ENCODE results near the gene VSIG8.
"Not testable (repeated sequence)": the region's sequence is repeated elsewhere in the genome, so short reads cannot be mapped to it uniquely, and the experiment has no call there.

Gene VSIG8

GRCh38 chr1:159900755-159901360 lies 38.4 kb upstream of the VSIG8 start:
- Histone ChIP-seq H3K27ac (no peak overlapping the region), H3K36me3 (no peaks in the 10 kb centered on the region), H3K4me3 (ENCODE audit: low read depth, low read length) (no peak overlapping the region)

DNA sequence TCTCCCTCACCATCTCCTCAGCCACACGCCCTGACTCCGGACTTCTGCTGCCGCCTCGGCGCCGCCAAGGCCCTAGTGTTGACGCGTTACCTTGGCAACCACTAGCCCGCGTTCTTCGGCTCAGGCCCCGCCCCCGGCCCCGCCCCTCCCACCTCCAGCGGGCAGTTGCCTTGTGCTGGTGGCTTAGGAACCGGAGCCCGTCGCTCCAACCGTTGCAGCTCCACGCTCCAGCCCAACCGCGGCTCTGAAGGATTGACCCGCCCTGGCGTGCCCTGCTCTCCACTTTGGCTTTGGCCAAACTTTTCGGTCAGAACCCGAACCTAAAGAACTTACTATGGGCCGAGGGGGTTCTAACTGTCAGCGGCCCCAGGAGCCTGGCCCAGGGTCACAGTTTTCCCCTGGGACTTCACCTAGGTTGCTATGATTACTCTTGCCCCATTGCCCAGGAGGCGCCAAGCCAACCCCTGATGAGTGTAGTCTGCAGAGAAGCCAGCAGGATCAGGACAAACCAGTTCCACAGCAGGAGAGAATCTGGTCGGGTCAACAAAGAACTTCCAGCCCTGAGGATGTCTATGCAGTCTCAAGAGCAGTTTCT lies 37.7 kb upstream of the VSIG8 start, which contains the start of gene CFAP45:
CFAP45 (minus strand) TSS at position 80 of the 595 bp plus-strand sequence; CDS start at position 13, 67 bp downstream.
- Histone ChIP-seq H3K27me3 (ENCODE audit: insufficient read depth, low read depth, severe bottlenecking) (peaks cover 41% of the 10 kb centered on the region), H3K36me3 (no peaks in the 10 kb centered on the region), H3K9me3 (ENCODE audit: severe bottlenecking) (peaks cover 9% of the 10 kb centered on the region), H3K4me3 (ENCODE audit: low read depth, low read length) (no peak within 1 kb of the TSS), H3K27ac (no peak within 1 kb of the TSS)
- TF ChIP-seq, protein P1, sequence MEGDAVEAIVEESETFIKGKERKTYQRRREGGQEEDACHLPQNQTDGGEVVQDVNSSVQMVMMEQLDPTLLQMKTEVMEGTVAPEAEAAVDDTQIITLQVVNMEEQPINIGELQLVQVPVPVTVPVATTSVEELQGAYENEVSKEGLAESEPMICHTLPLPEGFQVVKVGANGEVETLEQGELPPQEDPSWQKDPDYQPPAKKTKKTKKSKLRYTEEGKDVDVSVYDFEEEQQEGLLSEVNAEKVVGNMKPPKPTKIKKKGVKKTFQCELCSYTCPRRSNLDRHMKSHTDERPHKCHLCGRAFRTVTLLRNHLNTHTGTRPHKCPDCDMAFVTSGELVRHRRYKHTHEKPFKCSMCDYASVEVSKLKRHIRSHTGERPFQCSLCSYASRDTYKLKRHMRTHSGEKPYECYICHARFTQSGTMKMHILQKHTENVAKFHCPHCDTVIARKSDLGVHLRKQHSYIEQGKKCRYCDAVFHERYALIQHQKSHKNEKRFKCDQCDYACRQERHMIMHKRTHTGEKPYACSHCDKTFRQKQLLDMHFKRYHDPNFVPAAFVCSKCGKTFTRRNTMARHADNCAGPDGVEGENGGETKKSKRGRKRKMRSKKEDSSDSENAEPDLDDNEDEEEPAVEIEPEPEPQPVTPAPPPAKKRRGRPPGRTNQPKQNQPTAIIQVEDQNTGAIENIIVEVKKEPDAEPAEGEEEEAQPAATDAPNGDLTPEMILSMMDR (IDR thresholded peaks at IDR 0.05; ENCODE audit: low read depth, low read length): no peak
- no peak for DNase-seq

More at GRCh38 chr1:159900755-159901360, 38.4 kb upstream of the VSIG8 start:
- TF ChIP-seq, protein P1 (IDR thresholded peaks at IDR 0.05; ENCODE audit: low read depth, low read length): no peak
- DNase-seq: no peak
- Histone ChIP-seq H3K9me3 (ENCODE audit: severe bottlenecking) (peaks cover 9% of the 10 kb centered on the region), H3K27me3 (ENCODE audit: insufficient read depth, low read depth, severe bottlenecking) (peaks cover 35% of the 10 kb centered on the region)

DNA sequence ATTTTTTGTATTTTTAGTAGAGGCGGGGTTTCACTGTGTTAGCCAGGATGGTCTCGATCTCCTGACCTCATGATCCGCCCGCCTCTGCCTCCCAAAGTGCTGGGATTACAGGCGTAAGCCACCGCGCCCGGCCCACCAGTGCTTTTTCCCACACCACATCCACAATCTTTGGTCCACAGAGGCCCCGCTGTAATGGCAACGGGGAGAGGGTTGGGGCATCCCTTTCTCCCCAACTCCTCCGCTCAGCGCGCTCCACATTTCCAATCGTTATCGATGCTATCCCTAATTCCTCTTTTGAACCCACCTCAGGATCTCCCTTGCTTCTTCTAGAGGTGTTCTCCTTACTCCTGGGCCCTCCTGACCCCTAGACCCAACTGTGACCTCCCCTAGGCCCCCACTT lies 37.2 kb upstream of the VSIG8 start:
- peaks cover 47% of the 10 kb centered on the region for H3K27me3 ChIP-seq (ENCODE audit: insufficient read depth, low read depth, severe bottlenecking)
- not testable (repeated sequence) for H3K36me3 ChIP-seq; H3K9me3 ChIP-seq (ENCODE audit: severe bottlenecking); H3K27ac ChIP-seq; DNase-seq; H3K4me3 ChIP-seq (ENCODE audit: low read depth, low read length)

- TF ChIP-seq, protein P1 (IDR thresholded peaks at IDR 0.05; ENCODE audit: low read depth, low read length): no peak
- Histone ChIP-seq H3K27ac (no peak overlapping the region), H3K9me3 (ENCODE audit: severe bottlenecking) (peaks cover 4% of the 10 kb centered on the region), H3K27me3 (ENCODE audit: insufficient read depth, low read depth, severe bottlenecking) (peaks cover 54% of the 10 kb centered on the region), H3K4me3 (ENCODE audit: low read depth, low read length) (no peak overlapping the region), H3K36me3 (no peaks in the 10 kb centered on the region)
- no peak for DNase-seq
Observed at GRCh38 chr1:159898527-159898926, 36.1 kb upstream of the VSIG8 start.

DNA sequence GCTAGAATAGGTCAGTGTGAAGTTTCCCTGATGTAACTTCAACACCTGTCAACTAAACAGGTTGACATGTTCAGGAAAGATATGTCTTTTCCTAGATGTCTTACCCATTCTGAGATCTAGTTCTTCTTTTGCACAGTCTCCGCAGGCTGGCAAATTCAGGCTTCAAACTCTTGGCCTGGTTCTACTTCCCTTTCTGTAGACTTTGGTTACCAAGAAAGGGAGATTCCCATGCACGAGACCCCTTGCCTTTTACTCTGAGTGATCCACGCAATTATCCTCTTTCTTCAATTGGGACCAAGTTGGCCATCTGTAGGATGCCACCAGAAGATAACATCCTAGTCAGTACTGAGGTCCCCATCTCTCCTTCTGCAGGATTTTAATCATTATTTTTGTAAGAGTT lies 35.5 kb upstream of the VSIG8 start:
- no peak overlapping the region for H3K4me3 ChIP-seq (ENCODE audit: low read depth, low read length)
- peaks cover 59% of the 10 kb centered on the region for H3K27me3 ChIP-seq (ENCODE audit: insufficient read depth, low read depth, severe bottlenecking)
- no peak overlapping the region for H3K27ac ChIP-seq
- TF ChIP-seq, protein P1 (IDR thresholded peaks at IDR 0.05; ENCODE audit: low read depth, low read length): no peak
- peaks cover 2% of the 10 kb centered on the region for H3K9me3 ChIP-seq (ENCODE audit: severe bottlenecking)
- DNase-seq: no peak
- H3K36me3 ChIP-seq: no peaks in the 10 kb centered on the region

GRCh38 chr1:159896546-159896930 lies 34.1 kb upstream of the VSIG8 start:
- Histone ChIP-seq H3K9me3 (ENCODE audit: severe bottlenecking) (peaks cover 2% of the 10 kb centered on the region), H3K27ac (no peak overlapping the region), H3K36me3 (no peaks in the 10 kb centered on the region), H3K27me3 (ENCODE audit: insufficient read depth, low read depth, severe bottlenecking) (peaks cover 60% of the 10 kb centered on the region), H3K4me3 (ENCODE audit: low read depth, low read length) (no peak overlapping the region)
- TF ChIP-seq, protein P1 (IDR thresholded peaks at IDR 0.05; ENCODE audit: low read depth, low read length): no peak
- DNase-seq: no peak
